Measurements from ENCODE around the gene LPAR1. TPM values are rescaled to one million over a fixed set of nuclear protein-coding genes. Genes with fewer than 3 reads are reported as not detected.

LPAR1 gene
- total and polyA plus RNA-seq, 2 donors (not counting 1 experiment from before 2014, with no cell fraction given): 0.06 TPM; not detected in 1

DNA sequence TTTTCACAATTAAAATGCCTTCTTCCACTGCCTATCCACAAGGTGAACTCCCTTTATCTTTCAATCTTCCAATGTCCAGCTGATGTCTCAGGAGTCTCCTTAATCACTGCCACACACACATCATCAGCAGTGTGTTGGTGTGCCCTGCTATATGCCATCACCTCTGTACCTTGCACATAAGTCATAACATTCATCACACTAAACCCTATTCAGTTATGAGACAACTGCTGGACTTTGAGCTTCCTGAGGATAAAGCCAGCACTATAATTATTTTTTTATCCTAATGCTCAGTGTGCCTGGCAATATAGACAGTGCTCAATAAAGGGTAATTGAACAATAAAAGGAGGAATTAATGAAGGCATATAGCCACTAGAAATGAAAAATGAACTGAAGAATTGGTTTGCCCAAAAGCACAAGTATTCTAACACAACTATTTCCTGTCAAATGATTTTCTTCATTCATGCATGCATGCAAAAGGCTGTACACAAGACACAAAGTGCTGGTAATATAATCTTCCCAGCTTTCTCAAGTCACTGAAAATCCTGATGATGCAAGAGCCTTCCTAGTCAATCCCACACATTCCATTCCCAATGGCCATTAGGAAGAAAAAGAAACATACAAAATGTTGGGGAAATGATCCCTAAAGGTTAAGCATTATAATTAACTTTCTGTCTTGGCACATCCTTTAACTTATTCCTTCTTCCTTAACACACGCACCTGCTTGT is 32.4 kb downstream of the LPAR1 start:
- Histone ChIP-seq H3K9me3 (ENCODE audit: control extremely low read depth in 1 of 3, control insufficient read depth in 2 of 3, insufficient read depth in 1 of 3, low read length in 2 of 3) (peaks cover 0 to 4% (median 0%) of the 10 kb centered on the region in 3 donors), H3K36me3 (replicated peaks in 1 of 2; ENCODE audit: control extremely low read depth in 1 of 2, control insufficient read depth in 1 of 2, extremely low read depth in 1 of 2, insufficient read depth in 2 of 2, low read length in 1 of 2) (no peaks in the 10 kb centered on the region), H4K20me1 (ENCODE audit: control insufficient read depth, insufficient read depth, low read length, poor library complexity, severe bottlenecking) (no peaks in the 10 kb centered on the region), H3K27me3 (replicated peaks in 1 of 4; ENCODE audit: control extremely low read depth in 1 of 4, control insufficient read depth in 3 of 4, insufficient read depth in 4 of 4, low read length in 3 of 4) (no peaks in the 10 kb centered on the region), H3K4me1 (ENCODE audit: control insufficient read depth in 2 of 2, insufficient read depth in 2 of 2, low read length in 2 of 2) (no peaks in the 10 kb centered on the region), H3K4me2 (replicated peaks; ENCODE audit: low read depth, low read length, poor library complexity, severe bottlenecking) (no peak overlapping the region), H3K27ac (ENCODE audit: low read length in 2 of 2) (no peak overlapping the region), H3K79me2 (ENCODE audit: control insufficient read depth, insufficient read depth, low read length) (no peaks in the 10 kb centered on the region), H3K9ac (ENCODE audit: low read length) (no peak overlapping the region), H3K4me3 (ENCODE audit: control extremely low read depth in 1 of 5, extremely low read depth in 1 of 5, insufficient read depth in 1 of 5, low read depth in 2 of 5, low read length in 4 of 5) (no peak overlapping the region), H2AFZ (ENCODE audit: insufficient read depth, low read depth, low read length, poor library complexity, severe bottlenecking) (no peak overlapping the region)
- WGBS (ENCODE audit: insufficient coverage): 86% methylated on average over 1 of the region's 1 CpG
- TF ChIP-seq, protein P1, sequence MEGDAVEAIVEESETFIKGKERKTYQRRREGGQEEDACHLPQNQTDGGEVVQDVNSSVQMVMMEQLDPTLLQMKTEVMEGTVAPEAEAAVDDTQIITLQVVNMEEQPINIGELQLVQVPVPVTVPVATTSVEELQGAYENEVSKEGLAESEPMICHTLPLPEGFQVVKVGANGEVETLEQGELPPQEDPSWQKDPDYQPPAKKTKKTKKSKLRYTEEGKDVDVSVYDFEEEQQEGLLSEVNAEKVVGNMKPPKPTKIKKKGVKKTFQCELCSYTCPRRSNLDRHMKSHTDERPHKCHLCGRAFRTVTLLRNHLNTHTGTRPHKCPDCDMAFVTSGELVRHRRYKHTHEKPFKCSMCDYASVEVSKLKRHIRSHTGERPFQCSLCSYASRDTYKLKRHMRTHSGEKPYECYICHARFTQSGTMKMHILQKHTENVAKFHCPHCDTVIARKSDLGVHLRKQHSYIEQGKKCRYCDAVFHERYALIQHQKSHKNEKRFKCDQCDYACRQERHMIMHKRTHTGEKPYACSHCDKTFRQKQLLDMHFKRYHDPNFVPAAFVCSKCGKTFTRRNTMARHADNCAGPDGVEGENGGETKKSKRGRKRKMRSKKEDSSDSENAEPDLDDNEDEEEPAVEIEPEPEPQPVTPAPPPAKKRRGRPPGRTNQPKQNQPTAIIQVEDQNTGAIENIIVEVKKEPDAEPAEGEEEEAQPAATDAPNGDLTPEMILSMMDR (IDR thresholded peaks at IDR 0.05): no peak
- TF ChIP-seq EZH2 (IDR thresholded peaks at IDR 0.05; ENCODE audit: borderline replicate concordance, insufficient read depth, low read depth, low read length, poor library complexity, severe bottlenecking): no peak
- intact Hi-C loops (cut with micrococcal nuclease): no loop called here
- Mint-ChIP-seq H3K27ac (no peak overlapping the region), H3K9me3 (ENCODE audit: insufficient read depth) (no peaks in the 10 kb centered on the region), H3K27me3 (no peaks in the 10 kb centered on the region), H3K4me1 (peaks cover 4% of the 10 kb centered on the region), H3K4me3 (no peak overlapping the region)
- ChIA-PET CTCF (no interaction called here), POLR2A (no interaction called here)
- ATAC-seq (ENCODE audit: low read depth) (no peak), DNase-seq (no peak)

DNA sequence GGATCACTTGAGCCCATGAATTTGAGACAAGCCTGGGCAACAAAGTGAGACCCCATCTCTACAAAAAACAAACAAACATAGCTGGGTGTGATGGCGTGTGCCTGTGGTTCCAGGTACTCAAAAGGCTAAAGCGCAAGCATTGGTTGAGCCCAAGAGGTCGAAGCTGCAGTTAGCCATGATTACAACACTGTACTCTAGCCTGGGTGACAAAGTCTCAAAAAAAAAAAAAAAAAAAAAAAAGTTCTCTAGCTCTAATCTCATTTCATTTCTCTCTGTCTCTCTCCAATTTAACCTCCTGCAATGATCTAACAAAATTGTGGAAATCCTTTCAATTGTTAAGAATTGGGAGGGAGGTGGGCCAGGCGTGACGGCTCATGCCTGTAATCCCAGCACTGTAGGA is 33.3 kb downstream of the LPAR1 start:
- Mint-ChIP-seq H3K27ac (no peak overlapping the region), H3K27me3 (no peaks in the 10 kb centered on the region), H3K4me1 (peaks cover 4% of the 10 kb centered on the region), H3K9me3 (ENCODE audit: insufficient read depth) (no peaks in the 10 kb centered on the region), H3K4me3 (no peak overlapping the region)
- no peak for TF ChIP-seq EZH2 (IDR thresholded peaks at IDR 0.05; ENCODE audit: borderline replicate concordance, insufficient read depth, low read depth, low read length, poor library complexity, severe bottlenecking)
- TF ChIP-seq, protein P1 (IDR thresholded peaks at IDR 0.05): no peak
- H3K9me3 ChIP-seq (ENCODE audit: control extremely low read depth in 1 of 3, control insufficient read depth in 2 of 3, insufficient read depth in 1 of 3, low read length in 2 of 3): peaks cover 0 to 4% (median 0%) of the 10 kb centered on the region in 3 donors
- intact Hi-C loops (cut with micrococcal nuclease): no loop called here
- H3K4me3 ChIP-seq (ENCODE audit: control extremely low read depth in 1 of 5, extremely low read depth in 1 of 5, insufficient read depth in 1 of 5, low read depth in 2 of 5, low read length in 4 of 5): no peak overlapping the region
- no peaks in the 10 kb centered on the region for H3K79me2 ChIP-seq (ENCODE audit: control insufficient read depth, insufficient read depth, low read length)
- no peaks in the 10 kb centered on the region for H3K4me1 ChIP-seq (ENCODE audit: control insufficient read depth in 2 of 2, insufficient read depth in 2 of 2, low read length in 2 of 2)
- ChIA-PET POLR2A (no interaction called here), CTCF (no interaction called here)
- H3K9ac ChIP-seq (ENCODE audit: low read length): no peak overlapping the region
- ATAC-seq (ENCODE audit: low read depth) (no peak), DNase-seq (no peak)
- H3K27me3 ChIP-seq (replicated peaks in 1 of 4; ENCODE audit: control extremely low read depth in 1 of 4, control insufficient read depth in 3 of 4, insufficient read depth in 4 of 4, low read length in 3 of 4): no peaks in the 10 kb centered on the region
- no peak overlapping the region for H2AFZ ChIP-seq (ENCODE audit: insufficient read depth, low read depth, low read length, poor library complexity, severe bottlenecking)
- no peaks in the 10 kb centered on the region for H4K20me1 ChIP-seq (ENCODE audit: control insufficient read depth, insufficient read depth, low read length, poor library complexity, severe bottlenecking)
- 100% methylated on average over 2 of the region's 5 CpGs for WGBS (ENCODE audit: insufficient coverage)
- no peaks in the 10 kb centered on the region for H3K36me3 ChIP-seq (replicated peaks in 1 of 2; ENCODE audit: control extremely low read depth in 1 of 2, control insufficient read depth in 1 of 2, extremely low read depth in 1 of 2, insufficient read depth in 2 of 2, low read length in 1 of 2)
- no peak overlapping the region for H3K4me2 ChIP-seq (replicated peaks; ENCODE audit: low read depth, low read length, poor library complexity, severe bottlenecking)
- no peak overlapping the region for H3K27ac ChIP-seq (ENCODE audit: low read length in 2 of 2)

Data from B cell (primary cell).